Camera-type eye (tissue), 1 donor: Measurements from ENCODE around the gene TUBGCP5. TPM values are rescaled to one million over a fixed set of nuclear protein-coding genes. Genes with fewer than 3 reads are reported as not detected.

Source experiments
- total RNA-seq: library from RNA; depleted of rRNA; stranded (reverse); fragments of >200 nt; gene quantifications from one replicate; pipeline ENCODE4 v1.2.3, GENCODE V29; 2014

The TUBGCP5 gene
- total RNA-seq = 42.2 TPM

DNA sequence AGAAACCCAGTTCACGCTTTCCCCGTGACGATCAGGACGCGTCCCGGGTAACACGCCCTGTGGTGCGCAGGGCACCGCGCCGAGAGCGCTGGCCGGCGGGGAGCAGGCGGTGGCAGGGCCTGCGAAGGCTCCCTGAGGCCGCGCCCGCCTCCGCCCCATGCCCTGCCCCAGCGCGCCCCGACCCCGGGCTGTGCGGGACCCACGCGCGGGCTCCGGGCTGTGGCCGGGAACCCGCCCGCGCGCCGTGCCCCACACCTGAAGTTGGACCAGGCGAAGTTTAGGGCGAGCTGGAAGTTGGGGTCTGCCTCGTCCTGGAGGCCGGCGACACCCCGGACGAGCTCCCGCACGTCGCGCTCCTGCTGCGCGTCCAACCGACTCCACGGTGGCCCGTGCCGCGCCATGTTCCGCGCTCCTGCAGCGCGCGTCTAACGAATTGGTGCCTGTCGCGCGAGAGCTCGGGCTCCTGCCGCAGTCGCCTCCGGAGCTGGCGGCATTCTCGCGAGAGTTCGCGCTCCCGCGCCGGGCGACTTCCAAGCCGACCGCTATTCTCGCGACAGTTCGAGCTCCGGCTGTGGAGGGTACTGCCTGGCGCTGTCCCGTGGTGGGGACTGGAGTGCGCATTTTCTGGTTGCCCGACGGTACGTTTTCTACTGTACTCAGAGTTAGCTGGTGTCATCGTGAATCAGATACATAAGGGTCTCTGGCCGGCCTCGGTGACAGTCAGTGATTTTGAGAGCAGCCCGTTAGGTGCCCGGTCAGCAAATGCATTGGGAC is at the start of gene TUBGCP5:
Gene TUBGCP5 (minus strand): TSS at position 427 of the 774 bp plus-strand sequence. CDS start 26 bp downstream, at position 401.

DNA sequence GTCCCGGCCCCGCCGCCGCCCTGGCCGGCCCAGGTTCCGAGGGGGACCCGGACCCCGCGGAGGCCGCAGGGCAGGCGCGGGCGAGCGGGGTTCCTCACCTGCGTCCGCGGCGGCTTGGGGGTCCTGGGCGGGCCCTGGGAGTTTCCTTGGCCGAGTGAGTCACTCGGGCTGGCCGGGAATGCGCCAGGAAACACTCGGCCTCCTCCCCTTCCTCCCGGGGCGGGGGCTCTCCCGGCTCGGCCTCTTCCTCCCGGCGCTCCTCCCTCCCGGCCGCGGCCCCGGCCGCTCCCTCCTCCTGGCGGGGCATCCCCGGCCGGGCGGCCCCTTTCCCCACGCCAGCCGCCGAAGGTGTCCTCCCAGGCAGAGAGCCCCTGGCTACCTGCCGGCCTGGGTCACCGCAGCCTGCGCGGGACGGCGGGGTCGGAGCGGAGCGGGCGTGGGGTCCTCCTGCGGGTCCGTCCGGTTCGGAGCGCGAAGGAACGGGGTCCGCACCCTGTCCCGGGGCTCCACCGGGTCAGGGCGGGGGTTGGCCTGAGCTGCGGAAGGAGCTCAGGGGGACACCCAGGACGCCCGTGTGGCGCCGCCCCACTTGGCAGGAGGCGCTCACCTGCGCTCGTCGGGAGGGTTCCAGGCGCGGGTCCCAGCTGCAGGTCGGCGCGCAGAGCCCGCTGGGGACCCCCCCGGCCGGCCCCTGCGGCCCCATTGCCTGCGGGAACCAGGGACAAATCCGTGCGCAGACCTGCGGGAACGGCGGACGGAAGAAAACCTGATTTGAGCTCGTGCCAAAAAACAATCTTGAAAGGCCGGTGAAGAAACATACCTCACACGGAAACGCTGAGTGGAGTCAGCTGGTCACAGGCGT is 58.9 kb downstream of the TUBGCP5 start, which contains the start of gene CYFIP1:
Gene CYFIP1 (minus strand): TSS at position 180 of the 862 bp plus-strand sequence. CDS start 33,083 bp downstream, outside the sequence.

Other genes starting within 250 kb of the TUBGCP5 start
- gene NIPA2, start 200.9 kb downstream of the TUBGCP5 start, total RNA-seq = 51.1 TPM
- 79.4 TPM for gene CYFIP1, start 59.2 kb downstream of the TUBGCP5 start, total RNA-seq
- not detected for gene GOLGA6L1, start 97.3 kb upstream of the TUBGCP5 start, total RNA-seq